Measurements from ENCODE around the gene DRD2. TPM values are rescaled to one million over a fixed set of nuclear protein-coding genes. Genes with fewer than 3 reads are reported as not detected.

Gene DRD2
- total and polyA plus RNA-seq, 2 donors (not counting 3 experiments of a cell fraction or from before 2014, with no cell fraction given), result not detected

DNA sequence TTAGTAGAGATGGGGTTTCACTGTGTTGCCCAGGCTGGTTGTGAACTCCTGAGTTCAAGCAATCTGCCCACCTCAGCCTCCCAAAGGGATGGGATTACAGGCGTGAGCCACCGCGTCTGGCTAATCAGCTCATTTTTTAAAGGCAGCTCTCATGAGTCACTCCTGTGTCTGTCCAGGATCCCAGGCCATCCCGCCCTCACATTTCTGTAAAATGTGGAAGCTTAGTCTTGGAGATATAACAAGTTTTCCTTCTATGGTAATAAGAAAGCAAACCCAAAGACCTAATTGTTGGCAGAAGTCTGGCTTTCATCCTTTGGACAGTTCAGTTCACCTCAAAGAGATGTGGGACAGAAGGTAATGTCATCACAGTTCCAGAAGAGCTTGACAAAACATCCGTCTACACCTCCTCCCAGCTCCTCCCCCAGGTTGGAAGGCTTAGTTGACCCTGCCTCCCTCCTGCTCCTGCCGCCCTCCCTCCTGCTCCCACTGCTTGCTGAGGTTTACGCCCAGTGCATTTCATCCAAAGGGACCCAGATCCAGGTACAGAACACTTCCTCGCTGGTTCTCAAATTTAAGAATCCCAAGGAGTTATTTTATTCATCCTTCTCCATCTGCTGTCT is 6.4 kb downstream of the DRD2 start:
- Histone ChIP-seq H3K9me3 (replicated peaks; ENCODE audit: control insufficient read depth, insufficient read depth, low read length) (no peaks in the 10 kb centered on the region), H2AFZ (ENCODE audit: low read depth, low read length) (no peak overlapping the region), H3K36me3 (ENCODE audit: control insufficient read depth in 2 of 2, extremely low read depth in 1 of 2, insufficient read depth in 2 of 2, low read length in 2 of 2) (no peaks in the 10 kb centered on the region), H3K4me1 (ENCODE audit: control insufficient read depth, extremely low read depth, insufficient read depth, low read length) (no peaks in the 10 kb centered on the region), H3K27ac (ENCODE audit: insufficient read depth, low read depth, low read length) (no peak overlapping the region), H3K79me2 (ENCODE audit: control insufficient read depth, insufficient read depth, low read length) (no peaks in the 10 kb centered on the region), H3K9me1 (replicated peaks; ENCODE audit: control insufficient read depth, extremely low read depth, insufficient read depth, low read length) (no peaks in the 10 kb centered on the region), H3K4me3 (replicated peaks in 1 of 3; ENCODE audit: insufficient read depth in 1 of 3, low read depth in 1 of 3, low read length in 3 of 3) (no peak overlapping the region), H3K27me3 (ENCODE audit: control insufficient read depth in 2 of 2, insufficient read depth in 2 of 2, low read length in 2 of 2) (peaks cover 0 to 3% of the 10 kb centered on the region in 2 experiments), H4K20me1 (replicated peaks; ENCODE audit: control insufficient read depth, extremely low read depth, insufficient read depth, low read length) (no peaks in the 10 kb centered on the region), H3K9ac (replicated peaks; ENCODE audit: extremely low read depth, insufficient read depth, low read length) (no peak overlapping the region), H3K4me2 (ENCODE audit: insufficient read depth, low read length) (no peak overlapping the region)
- no peak for FAIRE-seq
- ChIA-PET POLR2A (no interaction called here), CTCF (no interaction called here)
- no peak for DNase-seq (ENCODE audit: low read depth, low spot score)
- no TSS peak for BruUV-seq (replicated peaks)
- TF ChIP-seq, protein P1, sequence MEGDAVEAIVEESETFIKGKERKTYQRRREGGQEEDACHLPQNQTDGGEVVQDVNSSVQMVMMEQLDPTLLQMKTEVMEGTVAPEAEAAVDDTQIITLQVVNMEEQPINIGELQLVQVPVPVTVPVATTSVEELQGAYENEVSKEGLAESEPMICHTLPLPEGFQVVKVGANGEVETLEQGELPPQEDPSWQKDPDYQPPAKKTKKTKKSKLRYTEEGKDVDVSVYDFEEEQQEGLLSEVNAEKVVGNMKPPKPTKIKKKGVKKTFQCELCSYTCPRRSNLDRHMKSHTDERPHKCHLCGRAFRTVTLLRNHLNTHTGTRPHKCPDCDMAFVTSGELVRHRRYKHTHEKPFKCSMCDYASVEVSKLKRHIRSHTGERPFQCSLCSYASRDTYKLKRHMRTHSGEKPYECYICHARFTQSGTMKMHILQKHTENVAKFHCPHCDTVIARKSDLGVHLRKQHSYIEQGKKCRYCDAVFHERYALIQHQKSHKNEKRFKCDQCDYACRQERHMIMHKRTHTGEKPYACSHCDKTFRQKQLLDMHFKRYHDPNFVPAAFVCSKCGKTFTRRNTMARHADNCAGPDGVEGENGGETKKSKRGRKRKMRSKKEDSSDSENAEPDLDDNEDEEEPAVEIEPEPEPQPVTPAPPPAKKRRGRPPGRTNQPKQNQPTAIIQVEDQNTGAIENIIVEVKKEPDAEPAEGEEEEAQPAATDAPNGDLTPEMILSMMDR (IDR thresholded peaks at IDR 0.05; ENCODE audit: extremely low read depth in 1 of 2, insufficient read depth in 1 of 2, low read depth in 1 of 2, low read length in 2 of 2), result no peak
- no peak for TF ChIP-seq JUN (IDR thresholded peaks at IDR 0.05; ENCODE audit: borderline replicate concordance, insufficient read depth, insufficient read length, low read depth)
- TF ChIP-seq EZH2 (IDR thresholded peaks at IDR 0.05; ENCODE audit: borderline replicate concordance, low read depth, low read length, severe bottlenecking), result no peak
- TF ChIP-seq, protein P2, sequence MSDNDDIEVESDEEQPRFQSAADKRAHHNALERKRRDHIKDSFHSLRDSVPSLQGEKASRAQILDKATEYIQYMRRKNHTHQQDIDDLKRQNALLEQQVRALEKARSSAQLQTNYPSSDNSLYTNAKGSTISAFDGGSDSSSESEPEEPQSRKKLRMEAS (IDR thresholded peaks at IDR 0.05; ENCODE audit: insufficient read depth, insufficient read length), result no peak
- no peak for TF ChIP-seq GATA2 (IDR thresholded peaks at IDR 0.05; ENCODE audit: insufficient read depth, insufficient read length, low read depth, low read length)
- no peak for TF ChIP-seq FOS (IDR thresholded peaks at IDR 0.05; ENCODE audit: borderline replicate concordance, insufficient read depth, low read length)
- no peak for TF ChIP-seq POLR2AphosphoS5 (IDR thresholded peaks at IDR 0.05; ENCODE audit: insufficient read depth, low read depth, low read length)
- no peak for TF ChIP-seq MYC (IDR thresholded peaks at IDR 0.05; ENCODE audit: low read depth, low read length)
- TF ChIP-seq POLR2A (IDR thresholded peaks at IDR 0.05; ENCODE audit: low read depth, low read length), result no peak
- dilution Hi-C loops (cut with MboI; ENCODE audit: extremely low pct_ligation_motif_present, low sequenced_read_pairs) (no loop called here), intact Hi-C loops (cut with micrococcal nuclease) (no loop called here)

Data from endothelial cell of umbilical vein (primary cell).